Left ventricle myocardium inferior (tissue), 1 donor: ENCODE measurements around the gene ALOX12B. TPM values are rescaled to one million over a fixed set of nuclear protein-coding genes. Genes with fewer than 3 reads are reported as not detected.
A peak's percentile ranks its signal among the peaks of the same experiment; 100 is the strongest.

ENCODE experiments used
- DNase-seq: peaks from one replicate; pipeline ENCODE4 v3.0.0-alpha.2; 2020
- H3K27ac ChIP-seq: fragments of 200-600 bp; replicated peaks from 2 replicates; pipeline ENCODE4 v1.8.0; 2021
- H3K27me3 ChIP-seq: fragments of 200-600 bp; 2 replicates; pipeline ENCODE4 v1.8.0; 2021; ENCODE audit warnings: low read depth
- H3K36me3 ChIP-seq: fragments of 200-600 bp; 2 replicates; pipeline ENCODE4 v1.8.0; 2021
- H3K4me1 ChIP-seq: fragments of 200-600 bp; 2 replicates; pipeline ENCODE4 v1.8.0; 2021
- H3K4me3 ChIP-seq: fragments of 200-600 bp; 2 replicates; pipeline ENCODE4 v1.8.0; 2021; ENCODE audit warnings: mild to moderate bottlenecking, moderate library complexity
- H3K9me3 ChIP-seq: fragments of 200-600 bp; replicated peaks from 2 replicates; pipeline ENCODE4 v1.8.0; 2021
- CTCF ChIP-seq: fragments of 200-600 bp; IDR thresholded peaks from 2 replicates; pipeline ENCODE4 v1.8.0; 2021; ENCODE audit warnings: antibody characterized with exemption, mild to moderate bottlenecking, borderline replicate concordance
- intact Hi-C: fragments of 100-400 bp; cut with micrococcal nuclease; formaldehyde crosslinking; loops from one replicate; pipeline ENCODE4 v1.11.0; 2022
- total RNA-seq: library from RNA; stranded (reverse); fragmentation: NEBNext Ultra II Directional; extraction: Animal tissue kit (Norgen Biotek cat#: 25700); gene quantifications from one replicate; pipeline ENCODE4 v1.2.1, GENCODE V29; 2021
- donor health status: DM: no; HTN: yes; CAD: no; lungs with severe emphysema.

Gene ALOX12B
- total RNA-seq, 1 donor from 2014 or later: not detected

GRCh38 chr17:8123695-8124349 lies 36.3 kb upstream of the ALOX12B start, which contains the start of gene HES7:
TSS of gene HES7 (minus strand) at chr17:8124106. CDS start at chr17:8124084, 22 bp downstream.
- intact Hi-C loops: loop anchor here (10.0 kb wide), 1 partner anchor 61 kb away; no protein-coding TSS in a partner anchor
- Histone ChIP-seq H3K36me3 (no peaks in the 10 kb centered on the region), H3K27me3 (peaks cover 35% of the 10 kb centered on the region), H3K4me1 (peaks cover 76% of the 10 kb centered on the region), H3K4me3 (peak within 1 kb of the TSS; percentile 84), H3K27ac (peak within 1 kb of the TSS; percentile 41), H3K9me3 (no peaks in the 10 kb centered on the region)
- DNase-seq: no peak
- no peak for TF ChIP-seq CTCF

- TF ChIP-seq CTCF: no peak
- Histone ChIP-seq H3K27ac (peak overlapping the region; percentile 41), H3K4me3 (peak overlapping the region; percentile 84), H3K4me1 (peaks cover 83% of the 10 kb centered on the region), H3K27me3 (peaks cover 29% of the 10 kb centered on the region), H3K36me3 (no peaks in the 10 kb centered on the region), H3K9me3 (no peaks in the 10 kb centered on the region)
- DNase-seq: no peak
- intact Hi-C loops: loop anchor here (10.0 kb wide), 1 partner anchor 62 kb away; no protein-coding TSS in a partner anchor
Observed at GRCh38 chr17:8122924-8123694, 35.6 kb upstream of the ALOX12B start.

GRCh38 chr17:8122422-8122923 lies 35.0 kb upstream of the ALOX12B start:
- Histone ChIP-seq H3K27ac (peak overlapping the region; percentile 41), H3K36me3 (no peaks in the 10 kb centered on the region), H3K9me3 (no peaks in the 10 kb centered on the region), H3K27me3 (peaks cover 34% of the 10 kb centered on the region), H3K4me1 (peaks cover 87% of the 10 kb centered on the region), H3K4me3 (peak overlapping the region; percentile 84)
- TF ChIP-seq CTCF: no peak
- DNase-seq: no peak
- intact Hi-C loops: loop anchor here (10.0 kb wide), 1 partner anchor 62 kb away; no protein-coding TSS in a partner anchor

- peaks cover 86% of the 10 kb centered on the region for H3K4me1 ChIP-seq
- peak overlapping the region; percentile 84 for H3K4me3 ChIP-seq
- intact Hi-C loops: loop anchor here (10.0 kb wide), 1 partner anchor 63 kb away; no protein-coding TSS in a partner anchor
- no peaks in the 10 kb centered on the region for H3K9me3 ChIP-seq
- H3K36me3 ChIP-seq: no peaks in the 10 kb centered on the region
- peak overlapping the region; percentile 41 for H3K27ac ChIP-seq
- H3K27me3 ChIP-seq: peaks cover 40% of the 10 kb centered on the region
- peak; percentile 62 for TF ChIP-seq CTCF
- DNase-seq: no peak
Observed at GRCh38 chr17:8121681-8122421, 34.3 kb upstream of the ALOX12B start.

GRCh38 chr17:8121407-8121680 lies 33.8 kb upstream of the ALOX12B start:
- Histone ChIP-seq H3K27me3 (peaks cover 45% of the 10 kb centered on the region), H3K4me1 (peaks cover 81% of the 10 kb centered on the region), H3K9me3 (no peaks in the 10 kb centered on the region), H3K27ac (peak overlapping the region; percentile 41), H3K4me3 (peak overlapping the region; percentile 84), H3K36me3 (no peaks in the 10 kb centered on the region)
- DNase-seq: no peak
- intact Hi-C loops: loop anchor here (10.0 kb wide), 1 partner anchor 63 kb away; no protein-coding TSS in a partner anchor
- no peak for TF ChIP-seq CTCF
